HG03103 (cell line): ENCODE data around the gene NHSL1.

Experiments used
- ATAC-seq: cut with Tn5 transposase; IDR thresholded peaks from one replicate; pipeline ENCODE4 v1.9.1; 2021; ENCODE audit warnings: low read depth; ENCODE audit not compliant: unreplicated experiment

The NHSL1 gene

DNA sequence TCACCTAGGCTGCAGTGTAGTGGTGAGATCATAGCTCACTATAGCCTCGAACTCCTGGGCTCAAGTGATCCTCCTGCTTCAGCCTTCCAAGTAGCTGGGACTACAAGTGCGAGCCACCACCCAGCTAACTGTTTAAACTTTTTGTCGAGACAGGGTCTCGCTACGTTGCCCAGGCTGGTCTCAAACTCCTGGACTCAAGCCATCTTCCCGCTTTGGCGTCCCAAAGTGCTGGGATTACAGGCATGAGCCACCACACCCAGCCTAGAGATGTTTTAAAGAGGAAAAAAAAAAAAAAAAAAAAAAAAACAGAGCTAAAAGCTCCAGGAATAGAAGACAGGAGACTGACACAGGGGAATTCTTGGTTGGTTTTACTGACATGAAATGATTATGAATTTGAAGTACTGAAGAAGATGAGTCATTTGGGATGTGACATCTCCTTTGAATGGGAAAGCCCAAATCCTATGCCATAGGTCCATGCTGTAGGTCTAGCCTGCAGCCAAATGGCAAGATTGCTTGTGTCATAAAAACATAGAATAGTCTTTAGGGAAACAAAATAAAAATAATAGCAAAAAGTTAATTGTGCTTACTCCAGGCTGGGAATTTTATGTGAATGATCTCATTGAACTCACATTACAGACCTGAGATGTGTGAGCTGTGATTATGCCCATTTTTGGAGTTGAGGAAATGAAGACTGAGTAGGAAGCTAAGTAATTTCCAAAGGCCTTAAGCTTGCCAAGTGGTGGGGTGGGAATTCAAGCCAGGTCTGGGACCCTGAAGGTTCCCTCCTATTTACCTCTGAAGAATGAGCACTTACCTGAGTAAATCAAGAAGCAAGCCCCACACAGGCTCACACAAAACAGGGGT, 24.3 kb upstream of the NHSL1 start:
- ATAC-seq: no peak

DNA sequence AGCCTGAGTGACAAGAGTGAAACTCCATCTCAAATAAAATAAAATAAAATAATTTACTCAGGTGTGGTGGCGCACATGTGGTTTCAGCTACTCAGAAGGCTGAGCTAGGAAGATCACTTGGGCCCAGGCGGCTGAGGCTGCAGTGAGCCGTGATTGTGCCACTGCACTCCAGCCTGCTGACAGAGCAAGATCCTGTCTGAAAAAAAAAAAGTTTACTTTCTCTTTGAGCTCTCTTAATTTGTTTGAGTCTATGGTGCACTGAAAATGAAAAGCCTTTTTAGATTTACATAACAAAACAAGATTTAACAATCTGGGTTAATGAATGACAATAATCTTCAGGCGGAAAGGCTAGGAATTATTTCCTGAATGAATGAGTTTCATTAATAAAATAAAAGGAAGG, 23.3 kb upstream of the NHSL1 start:
- ATAC-seq: no peak

DNA sequence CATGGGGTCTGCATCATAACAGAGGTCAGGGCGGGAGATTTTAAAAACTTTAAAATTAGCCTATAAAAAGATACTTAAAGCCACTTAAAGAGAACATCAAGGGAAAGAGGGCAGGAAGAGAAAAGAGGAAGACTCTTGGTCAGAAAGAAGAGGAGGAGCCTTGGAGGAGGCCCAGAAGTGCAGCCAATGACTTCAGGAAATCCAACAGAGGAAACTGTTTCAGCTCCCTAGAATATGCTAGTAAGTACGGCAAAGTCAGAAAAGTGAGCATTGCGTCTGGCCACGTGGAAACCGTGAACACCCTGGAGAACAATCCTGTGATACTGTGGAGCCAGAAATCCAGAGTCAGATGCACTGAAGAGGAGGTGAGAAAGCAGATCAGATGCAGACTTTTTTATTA, 22.5 kb upstream of the NHSL1 start:
- ATAC-seq: no peak

DNA sequence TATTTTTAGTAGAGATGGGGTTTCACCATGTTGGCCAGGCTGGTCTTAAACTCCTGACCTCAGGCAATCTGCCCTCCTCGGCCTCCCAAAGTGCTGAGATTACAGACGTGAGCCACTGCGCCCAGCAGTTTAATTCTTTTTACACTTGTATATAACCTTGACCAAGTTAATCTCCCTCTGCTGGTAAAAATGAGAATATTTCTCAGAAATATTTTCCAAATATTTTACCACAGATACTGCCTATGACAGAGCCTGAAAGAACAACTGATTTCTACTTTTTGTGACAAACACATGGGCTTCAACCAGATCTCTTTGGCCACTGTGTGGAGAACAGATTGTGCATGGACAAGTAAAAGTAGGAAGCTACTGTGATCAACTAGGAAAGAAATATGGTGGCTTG, 21.2 kb upstream of the NHSL1 start:
- no peak for ATAC-seq

DNA sequence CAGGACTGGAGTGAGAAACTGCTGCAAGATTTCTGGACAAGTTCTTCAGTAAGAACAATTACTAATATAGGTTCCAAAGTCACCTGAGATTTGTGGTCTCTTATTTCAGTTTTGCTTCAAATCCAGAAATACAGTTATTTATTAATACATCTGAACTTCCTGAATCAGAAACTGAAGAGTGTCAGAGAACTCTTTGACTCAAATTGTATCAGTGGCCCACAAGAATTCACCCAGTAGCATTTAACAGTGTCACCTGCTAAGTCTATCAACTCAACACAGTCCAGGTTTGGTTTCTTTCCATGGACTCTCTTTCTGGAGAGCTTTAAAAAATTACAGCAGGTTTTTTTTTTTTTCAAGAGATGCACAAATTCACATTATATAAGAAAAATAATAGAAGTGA, 18.8 kb upstream of the NHSL1 start:
- no peak for ATAC-seq

DNA sequence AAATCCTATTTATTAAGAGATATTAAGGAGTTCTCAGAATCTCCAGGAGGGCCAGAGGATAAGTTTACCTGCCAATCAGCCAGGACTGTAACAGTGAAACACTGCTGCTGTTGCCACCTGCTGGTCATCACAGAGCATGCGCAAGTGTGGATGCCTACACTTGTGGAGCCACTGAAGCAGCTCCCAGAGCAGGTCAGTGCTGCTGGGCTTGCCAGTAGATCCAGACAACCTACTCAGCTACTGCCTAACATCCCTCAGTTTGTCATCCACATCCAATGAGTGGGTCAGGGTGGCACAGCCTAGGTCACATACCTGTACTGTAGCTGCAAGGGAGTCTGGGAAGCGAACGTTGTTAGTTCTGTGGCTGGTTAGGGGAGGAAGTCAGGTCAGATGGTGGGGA, 18.3 kb upstream of the NHSL1 start:
- ATAC-seq: peak; percentile 99

DNA sequence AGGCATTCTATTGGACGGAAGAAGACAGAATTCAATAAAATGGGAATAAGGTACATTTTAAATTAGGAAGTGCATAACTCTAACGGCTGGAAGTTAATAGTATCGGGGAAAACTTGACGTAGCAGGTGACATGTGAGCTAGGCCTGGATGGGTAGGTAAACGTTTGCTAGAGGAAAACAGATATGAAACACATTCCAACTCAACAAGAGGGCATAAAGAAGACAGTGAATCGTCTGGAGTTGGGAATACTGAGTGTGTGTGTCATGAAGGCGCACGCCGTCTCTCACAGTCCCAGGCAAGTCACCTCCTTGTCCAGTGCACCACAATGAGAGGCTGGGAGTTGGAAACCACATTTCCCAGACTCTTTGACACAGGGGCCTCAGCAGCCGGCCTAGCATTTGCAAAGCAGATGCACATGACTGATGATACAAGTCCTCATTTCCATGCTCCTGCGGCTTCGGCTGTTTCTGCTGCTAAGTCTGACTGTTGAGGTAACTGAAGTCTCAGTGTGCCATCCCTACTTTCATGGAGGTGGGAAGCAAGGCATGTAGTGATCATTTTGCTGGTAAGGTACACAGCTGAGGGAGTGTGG, 16.5 kb upstream of the NHSL1 start:
- no peak for ATAC-seq

DNA sequence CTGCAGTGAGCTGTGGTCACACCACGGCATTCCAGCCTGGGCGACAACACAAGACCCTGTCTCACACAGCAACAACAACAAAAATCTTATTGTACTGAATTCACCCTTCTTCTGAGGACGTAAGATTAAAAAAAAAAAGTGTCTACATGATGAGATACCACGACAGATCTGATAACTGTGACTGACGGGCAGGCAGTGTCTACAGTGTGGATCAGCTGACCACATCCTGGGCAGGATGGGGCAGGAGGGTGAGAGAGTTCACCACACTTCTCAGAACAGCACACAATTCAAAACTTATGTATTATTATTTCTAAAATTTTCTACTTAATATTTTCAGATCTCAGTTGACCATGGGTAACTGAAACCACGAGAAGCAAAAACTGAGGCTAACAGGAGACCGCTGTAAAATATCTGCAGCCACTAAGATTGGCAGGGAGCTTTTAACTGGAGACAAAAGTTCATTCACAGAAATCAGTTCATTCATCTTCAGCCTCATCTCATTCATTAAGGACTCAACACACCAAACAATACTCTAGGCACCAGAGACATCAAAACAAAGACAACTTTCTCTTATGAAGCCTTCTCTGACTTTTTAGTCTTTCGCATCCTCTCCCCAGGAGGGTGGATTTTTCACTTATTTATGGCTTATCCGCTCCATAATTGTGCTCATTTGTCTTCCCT, 15.7 kb upstream of the NHSL1 start:
- ATAC-seq: no peak

DNA sequence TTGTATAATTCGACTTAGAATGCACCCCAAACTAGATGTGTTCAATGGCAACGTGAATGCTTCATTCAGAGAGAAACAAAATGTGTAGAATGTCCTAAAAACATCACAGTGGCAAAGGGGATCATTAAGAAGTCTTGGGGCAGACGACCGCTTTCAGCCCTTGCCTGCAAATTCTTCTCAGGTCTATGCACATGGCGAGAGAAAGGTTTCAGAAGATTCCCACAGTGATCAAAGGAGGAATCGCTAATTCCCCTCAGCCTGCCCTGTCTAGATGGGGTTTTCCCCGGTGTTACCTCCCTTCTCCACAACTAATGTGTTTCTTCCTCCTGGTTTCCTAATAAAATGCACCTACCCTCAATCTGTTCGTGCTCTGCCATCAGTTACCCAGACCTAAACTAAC, 13.3 kb upstream of the NHSL1 start:
- no peak for ATAC-seq

DNA sequence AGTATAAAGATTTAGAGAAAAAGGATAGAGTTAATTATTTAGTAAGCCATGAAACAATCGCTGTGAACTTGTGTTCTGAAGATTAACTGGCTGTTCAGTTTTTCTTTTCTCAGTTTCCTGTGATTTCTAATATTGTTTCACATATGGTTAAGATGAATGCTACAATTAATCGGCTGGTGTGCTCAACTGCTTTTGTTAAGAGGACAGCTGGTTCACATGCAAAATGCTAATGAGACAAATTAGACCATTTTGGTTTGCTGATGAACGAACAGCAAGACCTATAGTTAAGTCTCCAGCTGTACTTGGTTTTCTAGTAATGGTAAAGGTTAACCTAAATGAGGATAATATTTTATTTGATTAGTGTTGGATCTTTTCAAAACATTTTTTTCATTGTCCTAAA, 10.8 kb upstream of the NHSL1 start:
- ATAC-seq: no peak

DNA sequence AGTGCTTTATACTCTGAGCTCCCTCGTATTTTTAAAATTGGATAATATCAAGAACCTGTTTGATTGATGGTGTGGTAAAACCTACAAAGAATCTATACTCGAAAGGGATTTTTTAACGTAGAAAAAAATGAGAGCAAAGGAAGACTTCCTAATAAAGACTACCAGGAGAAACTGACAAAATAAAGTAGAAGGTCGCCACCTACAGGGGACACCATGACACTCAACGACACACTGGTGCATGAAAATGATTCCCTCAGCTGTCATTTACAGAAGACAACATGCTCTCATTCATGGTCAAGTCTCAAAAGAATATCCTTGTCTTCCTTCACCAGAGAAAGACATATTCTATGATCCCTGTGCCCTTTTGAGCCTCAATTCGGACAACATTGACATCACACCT, 10.1 kb upstream of the NHSL1 start:
- ATAC-seq: no peak

DNA sequence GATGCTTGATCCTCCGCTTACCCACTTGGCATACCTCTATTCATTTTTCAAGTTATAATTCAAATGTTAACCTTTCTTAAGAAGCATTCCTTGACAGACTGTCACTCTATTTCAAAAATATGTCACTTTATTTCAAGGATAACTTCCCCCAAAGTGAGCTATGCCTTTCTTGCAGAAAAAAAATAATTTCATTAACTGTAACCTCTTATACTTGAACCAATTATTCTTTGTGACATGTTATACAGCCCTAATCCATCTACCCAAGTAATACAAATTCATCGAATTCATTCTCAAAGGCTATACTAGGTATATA, 9.3 kb upstream of the NHSL1 start:
- no peak for ATAC-seq

DNA sequence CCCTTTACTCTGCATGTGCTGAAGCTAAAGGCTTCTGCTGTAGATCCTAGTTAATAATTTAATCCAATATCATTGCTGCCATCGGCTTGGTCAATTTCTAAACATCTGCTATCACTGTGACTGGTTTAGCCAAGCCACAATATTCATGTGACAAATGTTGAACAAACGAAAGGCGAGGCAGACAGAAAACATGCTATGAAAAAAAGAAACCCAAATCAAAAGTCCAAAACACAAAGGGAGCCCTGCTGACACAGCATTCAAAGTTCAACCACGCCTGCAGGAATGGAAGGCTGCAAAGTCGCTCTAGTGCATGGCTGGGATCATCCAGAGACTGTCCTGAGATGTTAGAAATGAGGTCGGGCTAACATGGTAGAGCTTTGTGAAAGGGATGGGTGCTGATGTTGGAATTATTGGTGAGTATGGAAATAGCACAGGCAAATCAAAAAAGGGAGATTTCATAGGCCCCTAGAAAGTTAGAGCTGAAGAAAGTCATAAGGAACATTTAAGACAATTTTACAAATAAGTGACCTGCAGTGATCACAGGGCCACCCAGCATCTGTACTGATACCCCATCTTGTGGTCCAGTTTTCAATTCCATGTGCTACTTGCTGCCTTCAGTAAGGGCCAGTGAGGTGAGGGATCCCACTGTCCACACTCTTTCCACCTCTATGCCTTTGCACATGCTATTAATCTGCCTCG, 8.8 kb upstream of the NHSL1 start:
- ATAC-seq: no peak

DNA sequence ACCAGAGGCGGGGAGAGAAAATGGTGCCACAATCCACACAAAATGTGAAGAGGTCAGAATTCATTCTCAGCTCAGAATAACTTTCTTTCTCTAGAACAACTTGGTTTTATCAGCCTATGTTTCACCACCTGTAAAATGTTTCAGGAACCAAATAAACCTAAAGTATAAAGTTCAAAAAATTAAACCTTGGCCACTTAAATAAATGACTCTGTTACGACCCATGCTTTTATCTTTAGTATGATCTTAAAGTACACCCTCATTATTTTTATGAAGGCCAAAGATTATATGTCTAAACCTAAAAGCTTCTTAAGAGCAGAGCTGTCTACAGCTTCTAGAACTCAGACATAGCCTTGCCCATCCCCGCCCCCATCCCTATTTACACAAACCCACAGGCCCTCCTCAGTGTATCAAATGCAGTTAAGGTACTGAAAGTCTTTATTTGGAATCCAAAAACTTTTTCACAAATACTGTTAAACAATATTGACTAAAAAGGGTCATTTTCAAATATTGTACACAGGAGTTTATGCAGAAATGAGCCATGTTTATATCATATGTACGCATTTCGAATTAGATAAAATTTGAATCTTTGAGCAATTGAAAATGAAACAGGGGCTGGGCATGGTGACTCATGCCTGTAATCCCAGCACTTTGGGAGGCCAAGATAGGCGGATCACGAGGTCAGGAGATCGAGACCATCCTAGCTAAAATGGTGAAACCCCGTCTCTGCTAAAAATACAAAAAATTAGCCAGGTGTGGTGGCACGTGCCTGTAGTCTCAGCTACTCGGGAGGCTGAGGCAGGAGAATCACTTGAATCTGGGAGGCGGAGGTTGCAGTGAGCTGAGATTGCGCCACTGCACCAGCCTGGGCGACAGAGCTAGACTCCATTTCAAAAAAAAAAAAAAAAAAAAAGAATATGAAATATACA, 5.7 kb upstream of the NHSL1 start:
- ATAC-seq: no peak

DNA sequence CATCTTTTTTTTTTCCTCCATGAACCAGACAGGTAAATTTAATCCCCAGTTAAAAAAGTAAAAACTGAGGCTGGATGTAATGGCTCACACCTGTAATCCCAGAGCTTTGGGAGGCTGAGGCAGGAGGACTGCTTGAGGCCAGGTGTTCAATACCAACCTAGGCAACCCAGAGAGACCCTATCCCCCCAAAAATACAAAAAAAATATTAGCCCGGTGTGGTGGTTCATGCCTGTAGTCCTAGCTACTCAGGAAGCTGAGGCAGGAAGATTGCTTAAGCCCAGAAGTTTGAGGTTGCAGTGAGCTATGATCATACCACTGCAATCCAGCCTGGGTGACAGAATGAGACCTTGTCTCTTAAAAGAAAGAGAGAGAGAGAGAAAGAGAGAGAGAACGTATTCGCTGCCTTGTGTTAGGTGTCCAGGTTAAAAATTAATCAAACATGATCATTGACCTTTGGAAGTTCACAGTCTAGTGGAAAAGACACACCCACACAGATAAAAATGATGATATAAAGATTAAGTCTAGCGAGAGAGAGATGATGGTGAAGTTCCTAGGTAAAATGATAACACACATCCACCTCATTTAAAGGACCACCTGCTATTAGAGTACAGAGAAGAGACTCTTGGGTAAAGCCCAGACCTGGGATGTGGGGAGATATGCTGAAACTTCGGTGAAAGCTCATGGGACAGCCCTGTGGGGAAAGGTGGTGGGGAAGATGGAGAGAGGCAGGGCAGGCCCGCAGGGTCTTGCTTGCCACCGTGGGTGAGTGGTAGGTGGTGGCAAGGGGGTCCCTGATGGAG, 4.8 kb upstream of the NHSL1 start:
- no peak for ATAC-seq

DNA sequence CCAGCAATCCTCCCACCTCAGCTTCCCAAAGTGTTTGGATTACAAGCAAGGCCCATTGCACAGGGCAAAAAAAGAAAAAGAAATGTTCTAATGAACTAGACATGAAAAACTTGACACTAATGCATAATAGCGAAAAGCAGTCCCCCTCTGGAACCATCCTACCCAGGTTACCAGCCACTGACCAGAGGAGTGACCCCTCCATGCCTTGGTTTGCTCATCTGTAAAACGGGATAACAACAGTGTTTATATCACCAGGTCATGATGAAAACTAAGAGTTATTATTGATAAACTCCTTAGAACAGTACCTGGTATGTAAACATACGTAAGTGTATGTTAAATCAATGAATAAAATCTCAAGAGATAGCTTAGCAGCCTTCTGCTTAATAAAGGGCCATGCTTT, 3.3 kb upstream of the NHSL1 start:
- ATAC-seq: no peak

DNA sequence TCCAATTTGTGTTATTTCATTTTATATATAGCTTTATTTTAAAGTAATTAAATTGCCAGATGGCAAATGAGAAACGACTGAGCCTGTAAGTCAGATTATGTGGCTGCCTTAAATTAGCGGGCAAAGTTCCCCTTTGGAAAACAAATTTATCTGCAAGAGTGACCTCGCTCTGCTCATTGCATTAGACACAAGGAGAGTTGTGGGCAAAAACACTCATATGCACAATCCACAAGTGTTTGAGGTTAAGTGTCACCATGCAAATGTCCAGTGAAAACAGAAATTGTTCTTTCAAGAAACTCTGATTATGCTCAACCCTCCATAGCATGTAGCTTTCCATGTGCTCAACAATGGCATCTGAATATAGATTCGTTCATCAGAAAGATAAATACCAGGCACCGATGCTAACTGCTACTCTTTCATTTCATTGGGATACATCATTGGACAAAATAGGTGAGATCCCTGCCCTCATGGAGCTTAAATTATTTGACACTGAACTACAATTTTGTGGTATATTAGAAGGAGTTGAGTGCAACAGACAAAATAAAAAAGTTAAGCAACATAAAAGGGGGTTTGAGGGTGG, 1.7 kb upstream of the NHSL1 start:
- ATAC-seq: no peak

DNA sequence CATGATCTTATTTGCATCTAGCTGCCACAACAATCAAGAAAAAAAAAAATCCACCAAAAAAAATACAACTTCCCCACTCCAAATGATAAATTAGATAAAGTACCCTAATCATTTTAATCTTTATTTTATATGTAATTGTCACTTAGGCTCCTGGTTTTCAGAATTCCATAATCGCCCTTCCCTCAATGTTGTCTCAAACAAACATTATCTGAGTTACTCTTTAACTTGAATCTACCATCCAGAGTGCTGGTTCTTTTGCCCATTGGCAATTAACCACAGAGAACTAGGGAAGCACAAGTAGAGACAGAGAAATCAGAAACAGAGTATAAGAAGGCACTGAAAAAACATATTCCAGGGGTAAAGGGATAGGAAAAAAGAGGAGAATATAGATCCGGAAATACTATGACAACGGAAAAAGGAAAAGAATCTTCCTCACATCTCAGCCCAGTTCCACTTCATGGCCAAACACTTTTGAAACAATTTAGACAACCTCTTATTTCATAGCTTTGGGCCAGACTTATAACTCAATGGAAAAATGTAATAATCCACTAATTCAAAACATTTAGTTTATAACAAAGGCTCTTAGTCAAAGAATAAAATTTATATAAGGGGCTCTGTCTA, 861 bp upstream of the NHSL1 start:
- ATAC-seq: no peak
